ENCODE results near the gene INSM1. TPM values are rescaled to one million over a fixed set of nuclear protein-coding genes. Genes with fewer than 3 reads are reported as not detected.

Gene INSM1
- total RNA-seq, 1 experiment from 2014 or later, result 0.07 TPM

DNA sequence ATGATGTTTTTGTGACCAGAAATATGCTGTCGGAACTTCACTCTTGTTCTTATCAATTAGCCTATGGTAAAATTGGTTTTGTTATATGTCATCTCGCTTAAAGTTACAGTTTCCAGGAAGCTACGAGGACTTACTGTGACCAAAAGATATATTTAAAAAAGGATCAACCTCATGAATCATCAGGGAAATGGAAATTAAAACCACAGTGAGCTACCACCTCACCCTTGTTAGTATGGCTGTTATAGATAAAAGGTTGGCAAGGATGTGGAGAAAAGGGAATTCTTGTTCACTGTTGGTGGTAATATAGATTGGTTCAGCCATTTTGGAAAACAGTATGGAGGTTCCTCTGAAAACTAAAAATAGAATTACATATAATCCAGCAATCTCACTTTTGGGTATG, 14.3 kb upstream of the INSM1 start:
- Histone ChIP-seq H3K4me2 (ENCODE audit: low read length) (no peak overlapping the region), H3K27ac (ENCODE audit: low read depth, low read length) (no peak overlapping the region), H4K20me1 (ENCODE audit: insufficient read depth) (no peaks in the 10 kb centered on the region), H3K27me3 (ENCODE audit: insufficient read depth, low read length) (0 out of 2 replicates have a peak, but pooled peaks cover 6% of the 10 kb centered on the region), H3K79me2 (ENCODE audit: insufficient read depth, low read length) (no peaks in the 10 kb centered on the region), H3K9ac (ENCODE audit: low read length) (no peak overlapping the region), H3K9me3 (ENCODE audit: control insufficient read depth in 1 of 2, insufficient read depth in 1 of 2, low read depth in 1 of 2, low read length in 2 of 2) (no peaks in the 10 kb centered on the region), H3K4me3 (replicated peaks in 1 of 2; ENCODE audit: low read depth in 1 of 2, low read length in 2 of 2) (no peak overlapping the region), H2AFZ (ENCODE audit: low read depth, low read length, poor library complexity, severe bottlenecking) (no peak overlapping the region), H3K4me1 (ENCODE audit: control insufficient read depth in 1 of 2, insufficient read depth in 2 of 2, low read length in 2 of 2) (no peaks in the 10 kb centered on the region), H3K9me2 (ENCODE audit: insufficient read depth) (no peaks in the 10 kb centered on the region), H3K36me3 (ENCODE audit: control insufficient read depth in 1 of 2, insufficient read depth in 2 of 2, low read length in 2 of 2) (no peaks in the 10 kb centered on the region)
- no TSS peak for BruUV-seq (replicated peaks)
- ATAC-seq (no peak), DNase-seq (ENCODE audit: low read depth, low spot score) (no peak)
- intact Hi-C loops (cut with micrococcal nuclease), result no loop called here
- CTCF ChIA-PET, result no interaction called here
- RAD21 ChIA-PET (ENCODE audit: low non-redundant PET in 1 of 2, low total read pairs in 2 of 2, uncharacterized antibody in 2 of 2, unreplicated experiment in 2 of 2), result no interaction called here
- TF ChIP-seq SP1 (IDR thresholded peaks at IDR 0.05; ENCODE audit: low read depth) (no peak), ZNF274 (IDR thresholded peaks at IDR 0.05; ENCODE audit: low read depth, low read length) (no peak), ZBTB33 (IDR thresholded peaks at IDR 0.05; ENCODE audit: extremely low read depth, insufficient replicate concordance, low read length) (no peak), JUND (IDR thresholded peaks at IDR 0.05) (no peak), EGR1 (IDR thresholded peaks at IDR 0.05; ENCODE audit: low read depth) (no peak), CEBPB (IDR thresholded peaks at IDR 0.05; ENCODE audit: low read depth) (no peak), ELF1 (IDR thresholded peaks at IDR 0.05; ENCODE audit: borderline replicate concordance, low read depth) (no peak), POLR2A (IDR thresholded peaks at IDR 0.05; ENCODE audit: borderline replicate concordance, extremely low read depth, insufficient read depth, insufficient read length) (no peak), CTCF (IDR thresholded peaks at IDR 0.05 in 2 of 3, conservative IDR thresholded peaks at IDR 0.05 in 1 of 3; ENCODE audit: borderline replicate concordance in 1 of 3, insufficient read depth in 1 of 3, low read depth in 2 of 3, low read length in 2 of 3) (no peak), ZFX (IDR thresholded peaks at IDR 0.05) (no peak), EZH2phosphoT487 (IDR thresholded peaks at IDR 0.05; ENCODE audit: borderline replicate concordance) (no peak), SIN3A (IDR thresholded peaks at IDR 0.05; ENCODE audit: low read depth) (no peak), SRF (IDR thresholded peaks at IDR 0.05; ENCODE audit: low read depth) (no peak), FOSL1 (IDR thresholded peaks at IDR 0.05; ENCODE audit: low read depth) (no peak), EZH2 (IDR thresholded peaks at IDR 0.05) (no peak)
- TF ChIP-seq, protein P1, sequence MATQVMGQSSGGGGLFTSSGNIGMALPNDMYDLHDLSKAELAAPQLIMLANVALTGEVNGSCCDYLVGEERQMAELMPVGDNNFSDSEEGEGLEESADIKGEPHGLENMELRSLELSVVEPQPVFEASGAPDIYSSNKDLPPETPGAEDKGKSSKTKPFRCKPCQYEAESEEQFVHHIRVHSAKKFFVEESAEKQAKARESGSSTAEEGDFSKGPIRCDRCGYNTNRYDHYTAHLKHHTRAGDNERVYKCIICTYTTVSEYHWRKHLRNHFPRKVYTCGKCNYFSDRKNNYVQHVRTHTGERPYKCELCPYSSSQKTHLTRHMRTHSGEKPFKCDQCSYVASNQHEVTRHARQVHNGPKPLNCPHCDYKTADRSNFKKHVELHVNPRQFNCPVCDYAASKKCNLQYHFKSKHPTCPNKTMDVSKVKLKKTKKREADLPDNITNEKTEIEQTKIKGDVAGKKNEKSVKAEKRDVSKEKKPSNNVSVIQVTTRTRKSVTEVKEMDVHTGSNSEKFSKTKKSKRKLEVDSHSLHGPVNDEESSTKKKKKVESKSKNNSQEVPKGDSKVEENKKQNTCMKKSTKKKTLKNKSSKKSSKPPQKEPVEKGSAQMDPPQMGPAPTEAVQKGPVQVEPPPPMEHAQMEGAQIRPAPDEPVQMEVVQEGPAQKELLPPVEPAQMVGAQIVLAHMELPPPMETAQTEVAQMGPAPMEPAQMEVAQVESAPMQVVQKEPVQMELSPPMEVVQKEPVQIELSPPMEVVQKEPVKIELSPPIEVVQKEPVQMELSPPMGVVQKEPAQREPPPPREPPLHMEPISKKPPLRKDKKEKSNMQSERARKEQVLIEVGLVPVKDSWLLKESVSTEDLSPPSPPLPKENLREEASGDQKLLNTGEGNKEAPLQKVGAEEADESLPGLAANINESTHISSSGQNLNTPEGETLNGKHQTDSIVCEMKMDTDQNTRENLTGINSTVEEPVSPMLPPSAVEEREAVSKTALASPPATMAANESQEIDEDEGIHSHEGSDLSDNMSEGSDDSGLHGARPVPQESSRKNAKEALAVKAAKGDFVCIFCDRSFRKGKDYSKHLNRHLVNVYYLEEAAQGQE (IDR thresholded peaks at IDR 0.05; ENCODE audit: low read depth), result no peak
- TF ChIP-seq, protein P2, sequence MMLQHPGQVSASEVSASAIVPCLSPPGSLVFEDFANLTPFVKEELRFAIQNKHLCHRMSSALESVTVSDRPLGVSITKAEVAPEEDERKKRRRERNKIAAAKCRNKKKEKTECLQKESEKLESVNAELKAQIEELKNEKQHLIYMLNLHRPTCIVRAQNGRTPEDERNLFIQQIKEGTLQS (IDR thresholded peaks at IDR 0.05), result no peak
- POLR2A ChIA-PET, result no interaction called here
